Left cardiac atrium (tissue), 4 donors: ENCODE data around the gene SIN3A. TPM values are rescaled to one million over a fixed set of nuclear protein-coding genes. Genes with fewer than 3 reads are reported as not detected.
"Not testable (repeated sequence)": the region's sequence is repeated elsewhere in the genome, so short reads cannot be mapped to it uniquely, and the experiment has no call there.

ENCODE experiments used
- ATAC-seq, 2 donors: fragments of 200-7000 bp; cut with Tn5 transposase; one replicate each; pipeline ENCODE4 v1.9.1; 2020; ENCODE audit warnings: mild to moderate bottlenecking in 2 of 2, moderate library complexity in 2 of 2
- DNase-seq: peaks from one replicate; pipeline ENCODE4 v3.0.0-alpha.2; 2020
- intact Hi-C, 2 donors: fragments of 100-400 bp; cut with DNase I; formaldehyde crosslinking; loops; one replicate each; pipeline versions ENCODE4 v1.14.1 to v1.15.1; 2022 to 2023
- total RNA-seq, 2 donors: library from RNA; stranded (reverse); fragmentation: NEBNext Ultra II Directional; extraction: Animal tissue kit (Norgen Biotek cat#: 25700); gene quantifications; one replicate each; pipeline ENCODE4 v1.2.1, GENCODE V29; 2021
- donor health status: DM: no; HTN: yes; CAD: no.
- donor health status: DM: no; HTN: yes; CAD: no; lungs with severe emphysema.
- donor health status: DM: yes; HTN: yes; CAD: no.
- donor health status: Dilated cardiomyopathy.

SIN3A gene
- total RNA-seq, 2 donors from 2014 or later: 32.3 to 37.2 TPM

DNA sequence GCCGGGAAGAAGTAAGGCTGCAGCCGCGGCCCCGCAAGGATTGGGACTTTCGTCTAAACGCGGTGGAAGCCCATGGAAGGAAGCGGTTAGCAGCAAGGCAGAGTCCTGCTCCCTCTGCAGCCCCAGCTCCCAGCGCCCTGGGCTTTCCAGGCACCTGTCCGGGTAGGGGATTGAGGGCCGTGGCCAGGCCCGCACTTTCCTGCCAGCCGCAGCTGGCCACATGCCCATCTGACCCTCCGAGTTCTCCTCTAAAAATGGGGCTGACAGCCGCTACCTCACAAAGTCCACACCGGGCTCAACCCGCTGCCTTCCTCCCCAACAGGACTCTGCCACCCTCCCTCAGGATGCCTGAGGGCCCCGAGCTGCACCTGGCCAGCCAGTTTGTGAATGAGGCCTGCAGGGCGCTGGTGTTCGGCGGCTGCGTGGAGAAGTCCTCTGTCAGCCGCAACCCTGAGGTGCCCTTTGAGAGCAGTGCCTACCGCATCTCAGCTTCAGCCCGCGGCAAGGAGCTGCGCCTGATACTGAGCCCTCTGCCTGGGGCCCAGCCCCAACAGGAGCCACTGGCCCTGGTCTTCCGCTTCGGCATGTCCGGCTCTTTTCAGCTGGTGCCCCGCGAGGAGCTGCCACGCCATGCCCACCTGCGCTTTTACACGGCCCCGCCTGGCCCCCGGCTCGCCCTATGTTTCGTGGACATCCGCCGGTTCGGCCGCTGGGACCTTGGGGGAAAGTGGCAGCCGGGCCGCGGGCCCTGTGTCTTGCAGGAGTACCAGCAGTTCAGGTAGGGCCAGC, 102.7 kb downstream of the SIN3A start:
- intact Hi-C loops: no loop called here
- peak; percentile 34 for DNase-seq
- peak; percentile 6 to 11 for ATAC-seq

DNA sequence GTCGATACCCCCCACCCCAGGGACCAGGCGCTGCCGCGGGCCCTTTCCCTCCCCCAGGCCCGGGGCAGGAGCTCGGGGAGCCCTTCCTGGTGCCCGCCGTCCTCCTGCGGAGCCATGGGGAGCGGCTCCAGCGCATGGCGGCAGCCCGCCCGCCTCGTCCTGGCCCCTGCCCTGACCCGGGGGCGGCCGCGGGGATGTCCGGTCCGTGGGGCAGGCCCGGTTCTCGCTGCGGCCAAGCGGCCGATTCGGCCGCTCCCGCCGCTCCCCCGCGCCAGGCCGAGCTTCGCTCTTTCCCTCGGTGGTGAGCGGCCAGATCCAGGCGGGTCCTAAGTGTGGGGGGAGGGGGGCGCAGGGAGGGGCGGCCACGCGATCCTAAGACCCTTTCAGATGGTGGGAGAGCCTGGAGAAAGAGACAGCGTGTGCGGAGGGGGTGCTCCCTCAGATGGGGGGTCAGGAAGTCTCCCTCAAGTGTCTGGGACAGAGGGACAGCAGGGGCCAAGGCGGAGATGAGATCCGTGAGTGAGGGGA, 103.4 kb downstream of the SIN3A start:
- peak; percentile 50 to 51 for ATAC-seq
- intact Hi-C loops: no loop called here
- peak; percentile 44 for DNase-seq

DNA sequence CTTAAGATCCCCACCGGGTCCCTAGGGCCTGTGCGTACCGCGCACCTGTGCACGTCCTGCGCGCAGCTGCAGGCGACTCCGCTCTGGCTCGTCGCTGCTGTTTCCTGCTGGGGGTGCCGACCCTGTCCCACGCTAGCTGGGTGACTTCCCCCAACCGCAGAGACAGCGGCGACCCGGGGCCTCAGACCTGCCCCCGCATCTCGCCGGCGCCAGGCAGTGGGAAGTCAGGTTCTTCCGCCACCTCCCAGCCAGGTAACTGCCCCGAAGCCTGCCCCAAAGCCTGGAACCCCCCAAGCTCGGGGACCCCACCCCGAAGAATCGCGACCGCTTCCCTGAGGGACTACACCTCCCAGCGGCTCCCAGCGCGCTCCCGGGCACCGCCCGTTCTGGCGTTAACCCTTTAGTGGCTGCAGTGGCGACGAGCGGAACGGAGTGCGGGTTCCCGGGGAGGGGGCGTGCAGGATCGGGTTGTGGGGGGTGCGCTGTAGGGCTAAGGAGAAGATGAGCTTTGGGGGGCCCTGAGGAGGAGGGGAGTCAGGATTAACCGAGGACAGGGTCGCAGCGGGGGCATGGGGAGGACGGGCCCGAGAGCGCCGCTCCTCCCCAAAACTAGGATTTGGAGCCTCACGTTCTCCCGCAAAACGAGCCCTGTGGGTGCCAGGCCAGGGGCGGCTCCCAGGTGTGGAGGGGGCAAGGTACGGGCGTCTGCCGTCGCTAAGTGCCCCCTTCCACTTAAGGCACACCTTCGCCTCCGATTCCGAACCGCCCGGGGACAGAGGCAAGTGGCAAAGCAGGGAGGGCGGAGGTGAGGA, 104.1 kb downstream of the SIN3A start:
- DNase-seq (peak; percentile 74), ATAC-seq (peak; percentile 79 to 80)
- intact Hi-C loops: no loop called here

DNA sequence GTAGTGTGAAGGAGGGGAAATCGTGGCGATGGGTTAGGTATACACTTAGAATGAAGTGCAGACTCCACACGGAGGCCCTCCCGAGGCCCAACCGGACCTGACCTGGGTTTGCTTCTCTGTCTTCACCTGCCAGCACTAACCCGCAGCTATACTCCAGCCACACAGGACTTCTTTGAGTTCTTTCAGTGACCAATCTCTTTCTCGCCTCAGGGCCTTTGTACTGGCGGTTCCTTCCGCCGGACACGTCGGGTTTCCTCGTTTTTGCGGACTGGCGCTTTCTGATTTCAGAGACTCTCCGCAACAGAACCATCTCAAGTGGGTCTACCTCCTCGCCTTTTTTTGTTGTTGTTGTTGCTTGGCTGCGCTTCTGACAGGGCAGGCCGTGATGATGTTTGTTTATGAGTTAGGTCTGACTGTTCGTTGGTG, 104.7 kb downstream of the SIN3A start, which contains the start of gene NEIL1:
NEIL1 (plus strand) TSS at position 244 of the 426 bp plus-strand sequence. CDS start 1,867 bp downstream, outside the sequence.
- ATAC-seq: peak in 1 of 2 donors; percentile 1
- no peak for DNase-seq
- intact Hi-C loops: no loop called here

DNA sequence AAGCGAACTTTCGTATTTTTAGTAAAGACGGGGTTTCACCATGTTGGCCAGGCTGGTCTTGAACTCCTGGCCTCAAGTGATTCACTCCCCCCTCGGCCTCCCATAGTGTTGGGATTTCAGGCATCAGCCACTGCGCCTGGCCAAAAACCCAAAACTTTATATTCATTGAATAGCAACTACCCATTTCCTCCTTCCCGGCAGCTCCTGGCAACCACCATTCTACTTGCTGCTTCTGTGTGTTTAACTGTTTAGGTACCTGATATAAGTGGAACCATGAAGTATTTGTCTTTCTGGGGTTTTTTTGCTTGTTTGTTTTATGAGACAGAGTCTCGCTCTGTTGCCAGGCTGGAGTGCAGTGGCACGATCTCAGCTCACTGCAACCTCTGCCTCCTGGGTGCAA, 107.5 kb downstream of the SIN3A start:
- intact Hi-C loops, DNase-seq, ATAC-seq: not testable (repeated sequence)

DNA sequence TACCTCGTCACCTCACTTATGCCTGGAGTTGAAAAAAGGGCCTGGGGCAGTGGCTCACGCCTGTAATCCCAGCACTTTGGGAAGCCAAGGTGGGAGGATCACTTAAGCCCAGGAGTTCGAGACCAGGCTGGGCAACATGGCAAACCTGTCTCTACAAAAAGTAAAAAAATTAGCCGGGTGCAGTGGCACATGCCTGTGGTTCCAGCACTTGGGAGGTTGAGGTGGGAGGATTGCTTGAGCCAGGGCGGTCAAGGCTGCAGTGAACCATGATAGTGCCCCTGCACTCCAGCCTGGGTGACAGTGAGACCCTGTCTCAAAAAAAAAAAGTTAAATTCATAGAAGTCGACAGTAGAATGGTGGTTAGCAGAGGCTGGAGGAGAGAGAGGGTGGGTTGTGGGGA, 109.3 kb downstream of the SIN3A start:
- no peak for ATAC-seq
- intact Hi-C loops: no loop called here
- DNase-seq: no peak

DNA sequence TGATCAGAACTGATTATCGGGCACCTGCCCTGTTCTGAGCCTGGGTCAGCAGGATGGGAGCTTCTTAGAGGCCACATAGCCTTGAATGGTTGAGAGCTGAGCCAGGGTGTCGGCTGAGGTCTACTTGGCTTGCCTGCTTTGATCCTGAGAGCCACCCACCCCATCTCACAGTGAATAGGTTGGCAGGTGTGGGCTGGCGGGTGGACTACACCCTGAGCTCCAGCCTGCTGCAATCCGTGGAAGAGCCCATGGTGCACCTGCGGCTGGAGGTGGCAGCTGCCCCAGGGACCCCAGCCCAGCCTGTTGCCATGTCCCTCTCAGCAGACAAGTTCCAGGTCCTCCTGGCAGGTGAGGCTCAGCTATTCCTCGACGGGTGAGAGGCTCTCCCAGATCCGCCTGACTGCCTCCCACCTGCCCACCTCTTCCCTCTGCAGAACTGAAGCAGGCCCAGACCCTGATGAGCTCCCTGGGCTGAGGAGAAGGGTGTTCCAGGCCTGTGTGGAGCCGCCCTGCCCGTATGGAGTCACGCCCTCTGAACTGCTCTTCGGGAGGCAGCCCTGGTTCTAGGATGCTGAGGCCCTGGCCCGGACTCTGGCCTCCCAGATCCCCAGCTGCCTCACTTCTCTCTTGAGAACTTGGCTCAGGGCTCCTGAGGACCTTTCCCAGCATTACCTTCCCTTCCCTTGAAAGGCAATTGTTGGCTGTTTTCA, 111.8 kb downstream of the SIN3A start:
- no peak for ATAC-seq
- DNase-seq: no peak
- intact Hi-C loops: no loop called here

DNA sequence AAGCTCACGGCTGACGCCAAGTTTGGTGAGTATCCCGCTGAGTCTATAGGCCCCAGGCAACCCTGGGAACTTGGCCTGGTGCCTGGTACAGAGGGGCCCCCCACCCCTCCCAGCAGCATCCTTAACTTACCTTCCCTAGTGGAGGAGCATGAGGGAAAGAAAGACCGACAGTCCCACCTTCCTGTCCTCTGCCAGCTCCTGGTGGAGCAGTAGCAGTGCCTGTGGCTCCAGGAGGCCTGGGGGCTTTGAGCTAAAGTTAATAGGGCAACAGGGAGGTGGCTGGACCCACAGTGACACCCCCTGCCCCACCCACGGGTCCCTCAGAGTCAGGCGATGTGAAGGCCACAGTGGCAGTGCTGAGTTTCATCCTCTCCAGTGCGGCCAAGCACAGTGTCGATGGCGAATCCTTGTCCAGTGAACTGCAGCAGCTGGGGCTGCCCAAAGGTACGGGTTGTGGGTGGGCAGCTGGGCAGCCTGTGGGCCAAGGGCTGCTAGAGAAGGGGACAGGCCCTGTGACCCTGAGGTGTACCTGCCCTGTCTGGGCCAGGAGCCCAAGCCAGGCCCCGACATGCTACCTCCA, 112.7 kb downstream of the SIN3A start:
- intact Hi-C loops: no loop called here

DNA sequence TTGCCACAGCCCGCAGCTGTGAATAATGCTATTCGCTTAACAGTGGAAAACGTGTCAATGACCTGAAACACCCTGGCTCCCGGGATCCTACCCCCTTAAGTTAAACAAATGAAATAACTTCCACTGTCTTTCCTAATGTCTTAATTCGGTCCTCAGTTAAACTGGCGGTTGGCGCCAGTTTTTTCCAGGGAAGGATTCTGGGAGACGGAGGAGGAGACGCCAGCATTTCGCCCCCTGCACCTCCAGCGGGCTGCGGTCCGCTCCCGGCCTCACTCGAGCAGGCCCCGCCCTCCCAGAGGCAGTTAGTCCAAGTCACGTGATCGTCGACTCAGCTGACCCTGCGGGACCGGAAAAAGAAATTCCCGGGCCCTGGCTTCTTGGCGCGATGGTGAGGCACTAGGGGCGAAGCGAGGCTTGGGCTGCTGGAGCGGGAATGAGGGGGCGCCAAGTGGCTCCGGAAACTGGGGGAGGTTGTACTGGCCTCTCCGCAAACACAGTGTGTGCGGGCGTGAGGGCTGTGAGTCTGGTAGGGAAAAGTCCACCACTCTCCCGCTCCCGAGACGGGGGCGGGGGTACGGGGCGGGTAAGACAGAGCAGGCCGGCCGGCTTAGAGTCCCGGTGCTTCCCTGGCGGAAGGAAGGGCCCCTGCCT, 115.7 kb downstream of the SIN3A start, which contains the start of gene COMMD4:
COMMD4 (plus strand) TSS at position 359 of the 651 bp plus-strand sequence; CDS start at position 386, 27 bp downstream.
- intact Hi-C loops: no loop called here
- ATAC-seq: peak; percentile 96 to 97
- DNase-seq: peak; percentile 97

More for the DNA sequence above, 112.7 kb downstream of the SIN3A start:
- ATAC-seq (no peak), DNase-seq (no peak)

DNA sequence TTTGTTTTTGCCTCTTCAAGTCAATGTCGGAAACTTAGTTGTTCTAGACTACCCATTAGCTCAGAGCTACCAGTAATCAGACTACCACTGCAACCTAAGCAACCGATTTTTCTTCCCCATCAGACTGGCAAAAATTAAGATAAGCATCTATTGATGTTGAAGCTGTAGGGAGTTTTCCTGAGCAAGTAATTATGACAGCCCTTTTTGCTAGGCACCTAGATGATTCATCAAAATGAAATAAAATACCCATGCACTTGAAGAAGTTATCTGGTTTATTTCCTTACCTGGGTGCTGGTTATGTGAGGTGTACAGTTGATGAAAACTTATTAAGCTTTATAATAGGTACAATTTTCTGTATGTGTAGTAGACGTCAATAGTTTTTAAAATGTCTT, 116.2 kb downstream of the SIN3A start:
- DNase-seq (no peak), ATAC-seq (no peak)
- intact Hi-C loops: no loop called here

DNA sequence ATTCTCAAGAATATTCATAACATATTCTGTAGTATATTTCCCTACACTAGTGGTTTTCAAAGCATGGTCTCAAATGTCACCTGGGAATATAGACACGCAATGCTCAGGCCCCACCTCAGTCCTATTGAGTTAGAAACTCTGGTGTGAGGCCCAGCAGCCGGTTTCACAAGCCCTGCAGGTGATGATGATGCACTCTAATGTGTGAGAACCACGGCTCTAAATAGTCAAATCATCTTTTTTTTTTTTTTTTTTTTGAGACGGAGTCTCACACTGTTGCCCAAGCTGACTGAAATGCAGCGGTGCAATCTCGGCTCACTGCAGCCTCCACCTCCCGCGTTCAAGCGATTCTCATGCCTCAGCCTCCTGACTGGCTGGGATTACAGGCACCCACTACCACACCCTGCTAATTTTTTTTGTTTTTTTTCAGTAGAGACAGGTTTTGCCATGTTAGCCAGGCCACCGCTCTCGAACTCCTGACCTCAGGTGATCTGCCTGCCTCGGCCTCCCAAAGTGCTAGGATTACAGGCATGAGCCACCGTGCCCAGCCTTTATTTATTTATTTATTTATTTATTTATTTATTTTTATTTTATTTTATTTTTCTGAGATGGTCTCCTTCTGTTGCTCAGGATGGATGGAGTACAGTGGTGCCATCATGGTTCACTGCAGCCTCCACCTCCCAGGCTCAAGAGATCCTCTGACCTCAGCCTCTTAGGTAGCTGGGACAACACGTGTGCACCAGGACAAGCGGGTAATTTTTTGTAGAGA, 117.7 kb downstream of the SIN3A start:
- intact Hi-C loops, DNase-seq, ATAC-seq: not testable (repeated sequence)

DNA sequence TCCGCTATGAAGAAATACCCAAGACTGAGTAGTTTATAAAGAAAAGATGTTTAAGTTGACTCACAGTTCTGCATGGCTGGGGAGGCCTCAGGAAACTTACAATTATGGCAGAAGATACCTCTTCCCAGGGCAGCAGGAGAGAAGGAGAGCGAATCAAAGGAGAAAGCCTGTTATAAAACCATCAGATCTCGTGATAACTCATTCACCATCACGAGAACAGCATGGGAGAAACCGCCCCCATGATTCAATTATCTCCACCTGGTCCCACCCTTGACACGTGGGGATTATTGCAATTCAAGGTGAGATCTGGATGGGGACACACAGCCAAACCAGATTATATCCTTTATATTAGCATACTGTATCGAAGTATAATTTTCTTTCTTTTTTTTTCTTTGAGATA, 119.4 kb downstream of the SIN3A start:
- ATAC-seq, DNase-seq, intact Hi-C loops: not testable (repeated sequence)

DNA sequence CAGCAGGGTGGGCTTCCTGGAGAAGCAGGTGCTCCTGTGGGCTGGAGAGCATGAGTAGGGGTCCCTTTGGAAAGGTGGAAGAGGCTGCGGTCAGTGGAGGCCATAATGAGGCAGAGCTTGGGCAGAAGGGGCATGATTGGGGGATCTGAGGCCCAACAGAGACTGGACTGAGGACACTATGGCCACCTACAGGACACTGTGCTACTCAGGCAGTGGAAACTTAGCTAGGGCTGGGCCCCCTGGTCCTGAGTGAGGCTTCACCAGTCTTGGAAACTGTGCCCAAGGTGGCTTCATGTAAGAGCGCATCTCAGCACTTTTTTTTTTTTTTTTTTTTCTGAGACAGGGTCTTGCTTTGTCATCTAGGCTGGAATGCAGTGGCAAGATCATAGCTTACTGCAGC, 121.9 kb downstream of the SIN3A start:
- no peak for DNase-seq
- ATAC-seq: no peak
- intact Hi-C loops: no loop called here

DNA sequence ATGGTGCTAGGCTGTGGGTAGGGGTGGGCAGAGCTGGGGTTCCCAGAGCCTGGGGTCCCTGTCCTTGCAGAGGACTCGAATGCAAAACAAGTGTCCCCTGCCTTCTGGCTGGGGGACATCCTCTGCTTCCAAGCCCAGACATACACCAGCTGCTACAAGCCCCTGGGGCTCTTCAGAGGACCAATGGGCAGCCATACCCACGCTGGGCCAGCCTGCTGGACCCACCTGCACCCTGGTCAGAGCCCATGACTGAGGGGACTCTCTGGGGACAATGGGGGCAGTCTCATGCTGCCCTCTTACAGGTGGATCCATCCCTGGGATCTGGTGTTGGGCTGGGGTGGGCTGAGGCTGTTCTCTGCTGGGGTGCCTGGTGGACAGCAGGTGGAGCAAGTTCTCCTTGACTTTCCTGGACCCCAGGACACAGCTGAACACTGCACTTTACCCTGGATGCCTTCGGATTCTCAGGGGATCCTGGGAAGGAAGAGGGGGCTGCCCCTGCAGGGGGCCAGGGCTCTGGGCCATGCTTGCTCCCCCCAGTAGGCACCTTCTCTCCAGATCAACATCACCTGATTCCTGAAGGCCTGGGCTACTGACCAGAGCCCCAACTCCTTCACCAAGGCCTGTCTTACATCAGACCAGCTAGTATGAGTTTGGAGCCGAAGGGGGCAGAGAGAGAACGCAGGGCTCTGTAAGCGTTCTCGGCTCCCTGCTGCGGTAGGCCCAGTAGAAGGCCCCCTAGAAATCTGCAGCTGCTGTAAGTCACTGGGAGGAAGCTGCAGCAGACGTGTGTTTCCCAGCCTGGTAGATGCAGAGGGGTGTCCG, 122.8 kb downstream of the SIN3A start:
- intact Hi-C loops: no loop called here
- DNase-seq: no peak
- ATAC-seq: no peak

DNA sequence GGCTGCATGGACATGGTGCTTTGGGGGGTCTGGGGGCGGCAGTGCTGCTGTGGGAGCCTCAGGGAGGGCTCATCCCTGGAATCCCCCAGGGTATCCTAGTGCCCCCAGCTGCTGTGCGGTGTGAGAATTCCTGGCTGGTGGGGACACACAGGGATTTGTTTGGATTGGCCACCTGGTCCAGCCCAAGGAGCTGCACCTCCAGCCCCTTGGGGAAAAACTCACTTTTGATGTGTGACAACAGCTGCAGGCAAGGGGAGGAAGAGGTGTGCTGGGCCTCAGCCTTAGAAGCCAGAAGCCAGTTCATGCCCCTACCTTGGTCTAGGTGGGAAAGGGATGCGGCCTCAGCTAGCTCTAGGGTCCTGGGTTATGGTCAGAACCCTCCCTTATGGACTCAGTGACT, 124.0 kb downstream of the SIN3A start:
- no peak for DNase-seq
- intact Hi-C loops: no loop called here
- ATAC-seq: no peak

DNA sequence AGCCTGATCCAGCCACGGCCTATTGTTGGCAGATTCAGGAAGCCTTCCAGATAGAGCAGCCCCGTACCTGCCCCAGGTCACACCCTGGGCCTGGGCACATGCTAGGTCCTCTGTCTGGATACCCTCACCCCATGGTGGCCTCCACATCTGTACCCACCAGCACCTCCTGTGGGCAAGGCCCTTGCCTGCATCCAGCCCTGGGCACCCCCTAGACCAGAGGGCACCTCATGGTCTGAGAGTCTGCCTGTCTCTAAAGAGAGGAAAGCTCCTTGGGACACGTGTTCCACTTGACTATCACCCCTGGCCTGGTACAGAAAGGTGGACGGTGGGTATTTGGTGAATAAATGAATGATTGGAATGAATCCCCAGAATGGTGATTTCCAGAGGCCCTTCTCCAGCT, 124.5 kb downstream of the SIN3A start:
- no peak for DNase-seq
- intact Hi-C loops: no loop called here
- ATAC-seq: no peak

DNA sequence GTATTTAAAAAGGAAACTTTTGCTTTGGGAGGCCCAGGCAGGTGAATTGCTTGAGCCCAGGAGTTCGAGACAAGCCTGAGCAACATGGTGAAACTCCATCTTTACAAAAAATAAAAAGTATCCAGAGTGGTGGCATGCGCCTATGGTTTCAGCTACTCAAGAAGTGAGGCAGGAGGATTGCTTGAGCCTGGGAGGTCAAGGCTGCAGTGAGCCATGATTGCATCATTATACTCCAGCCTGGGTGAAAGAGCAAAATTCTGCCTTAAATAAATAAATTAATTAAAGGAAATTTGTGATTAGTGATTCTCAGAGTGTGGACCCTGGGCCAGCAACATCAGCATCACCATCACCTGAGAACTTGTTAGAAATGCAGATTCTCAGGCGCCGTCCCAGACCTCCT, 125.6 kb downstream of the SIN3A start:
- ATAC-seq (no peak), DNase-seq (no peak)
- intact Hi-C loops: no loop called here
